NCI-H146 treated with DMSO at 0.1 percent for 48 hours (cell line): Measurements from ENCODE around the gene CISD3.

Experiments used
- DNase-seq: peaks from one replicate; lab custom pipeline; 2025; ENCODE audit not compliant: unreplicated experiment; lab: John Stamatoyannopoulos, UW

CISD3 gene

DNA sequence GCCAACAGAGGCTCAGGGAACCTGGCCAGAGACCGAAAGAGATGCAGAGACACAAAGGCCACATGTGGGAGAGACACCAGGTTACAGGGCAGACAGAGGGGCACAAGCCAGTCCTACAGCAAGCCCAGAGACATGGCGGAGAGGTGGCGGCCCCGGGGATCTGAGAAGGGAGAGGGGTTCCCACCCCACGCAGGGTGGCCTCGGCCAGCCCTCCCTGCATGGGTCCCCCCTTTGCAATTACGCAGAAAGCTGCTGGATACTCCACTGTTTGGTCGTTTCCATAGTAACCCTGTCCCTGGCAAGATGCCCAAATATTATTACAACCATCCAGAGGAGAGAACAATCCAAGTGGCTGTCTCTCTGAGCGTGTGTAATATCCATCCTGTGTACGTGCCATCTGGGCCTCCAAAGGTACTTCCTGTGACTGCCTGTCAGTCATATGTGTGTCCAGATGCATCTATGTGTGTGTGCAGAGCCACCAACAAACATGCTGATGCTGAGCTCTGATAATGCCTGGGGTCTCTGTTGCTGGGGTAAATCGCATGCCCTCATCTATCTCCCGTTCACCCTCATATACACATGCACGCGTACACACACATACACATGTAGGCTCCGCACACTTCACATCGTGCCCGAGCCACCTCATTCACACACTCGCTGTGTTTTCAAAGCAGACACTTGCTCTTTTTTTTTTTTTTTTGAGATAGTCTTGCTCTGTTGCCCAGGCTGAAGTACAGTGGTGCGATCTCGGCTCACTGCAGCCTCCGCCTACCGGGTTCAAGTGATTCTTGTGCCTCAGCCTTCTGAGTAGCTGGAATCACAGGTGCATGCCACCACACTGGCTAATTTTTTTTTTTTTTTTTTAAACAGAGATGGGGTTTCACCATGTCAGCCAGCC, 12.5 kb downstream of the CISD3 start:
- no peak for DNase-seq

DNA sequence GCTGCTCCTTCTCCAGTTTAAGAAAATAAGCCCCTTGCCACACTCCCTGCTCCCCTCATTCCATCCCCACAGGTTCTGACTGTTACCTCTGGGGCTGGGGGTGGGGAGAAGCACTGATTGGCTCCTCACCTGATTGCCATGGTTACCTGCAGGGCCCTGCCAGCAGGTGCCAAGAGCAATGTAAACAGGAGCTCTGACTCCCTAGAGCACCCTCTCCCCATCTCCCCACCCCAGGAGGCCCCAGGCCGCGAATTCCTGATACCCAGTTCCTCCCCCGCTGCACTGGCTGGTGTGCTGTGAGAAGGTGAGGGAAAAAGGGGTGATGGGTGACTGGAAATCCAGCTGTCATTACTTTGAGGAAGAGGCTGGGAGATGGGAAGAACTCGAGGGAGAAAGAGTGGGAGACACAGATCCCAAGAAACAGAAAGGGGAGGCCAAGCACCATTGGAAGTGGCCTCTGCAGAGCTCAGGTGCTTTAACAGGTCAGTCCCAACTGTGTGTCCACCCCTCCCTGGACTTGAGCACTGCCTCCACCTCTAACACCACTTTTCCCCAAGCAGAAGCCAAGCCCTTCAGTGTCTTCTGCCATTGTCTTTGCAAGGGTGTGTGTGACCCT, 13.5 kb downstream of the CISD3 start:
- peak; percentile 61 for DNase-seq

DNA sequence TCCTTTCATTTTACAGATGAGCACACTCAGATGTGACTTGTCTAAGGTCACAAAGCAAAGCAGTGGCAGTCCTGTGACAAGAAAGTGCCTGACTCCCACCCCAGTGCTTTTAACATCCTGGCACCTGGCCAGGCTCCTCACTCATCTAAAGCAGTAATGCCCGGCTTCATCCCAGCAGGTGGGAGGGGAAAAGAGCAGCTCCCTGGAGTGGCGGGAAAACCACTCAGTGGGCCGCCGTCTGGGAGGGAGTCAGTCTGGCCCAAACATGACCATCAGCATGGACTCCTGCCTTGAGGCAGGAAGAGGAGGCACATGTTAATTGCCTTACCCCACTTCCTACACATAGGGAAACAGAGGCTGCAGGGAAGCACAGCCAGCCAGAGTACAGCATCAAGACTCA, 15.4 kb downstream of the CISD3 start:
- DNase-seq: peak; percentile 75

DNA sequence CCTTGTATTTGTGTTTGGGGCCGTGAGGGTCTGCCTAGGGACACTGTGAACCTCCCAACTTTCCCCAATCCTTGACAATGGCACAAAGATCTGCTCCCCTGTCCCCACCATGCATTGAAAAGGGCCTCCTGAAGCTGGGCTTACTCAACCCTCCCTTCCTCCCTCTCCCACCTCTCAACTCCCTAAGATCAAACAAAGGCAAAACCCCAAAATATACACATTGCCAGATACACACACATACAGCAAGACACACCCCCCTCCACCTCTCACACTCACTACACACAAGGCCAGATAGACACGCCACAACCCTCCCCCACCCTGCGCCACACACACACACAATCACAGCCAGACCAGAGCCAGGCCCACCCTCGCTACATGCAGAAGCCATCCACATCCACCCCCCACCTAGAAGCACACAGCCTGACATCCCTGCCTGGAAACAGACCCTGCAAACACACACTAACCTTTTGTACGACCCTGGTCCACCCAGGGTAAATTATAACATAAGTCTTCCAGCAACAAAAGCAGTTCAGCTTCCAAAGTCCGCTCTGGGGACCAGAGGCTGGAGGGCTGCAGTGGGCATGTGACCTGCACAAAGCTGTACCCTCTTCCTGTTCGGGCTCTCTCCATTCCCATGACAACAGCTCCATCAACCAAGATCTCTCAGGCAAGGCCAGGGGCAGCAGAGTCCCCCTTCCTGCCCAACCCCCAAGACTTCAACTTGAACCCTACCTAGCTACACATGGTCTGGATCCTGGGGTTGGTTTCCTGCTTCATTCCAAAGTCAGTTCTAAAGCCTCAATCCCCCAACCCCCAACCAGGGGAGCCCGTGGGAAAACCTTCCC, 16.1 kb downstream of the CISD3 start:
- DNase-seq: no peak

DNA sequence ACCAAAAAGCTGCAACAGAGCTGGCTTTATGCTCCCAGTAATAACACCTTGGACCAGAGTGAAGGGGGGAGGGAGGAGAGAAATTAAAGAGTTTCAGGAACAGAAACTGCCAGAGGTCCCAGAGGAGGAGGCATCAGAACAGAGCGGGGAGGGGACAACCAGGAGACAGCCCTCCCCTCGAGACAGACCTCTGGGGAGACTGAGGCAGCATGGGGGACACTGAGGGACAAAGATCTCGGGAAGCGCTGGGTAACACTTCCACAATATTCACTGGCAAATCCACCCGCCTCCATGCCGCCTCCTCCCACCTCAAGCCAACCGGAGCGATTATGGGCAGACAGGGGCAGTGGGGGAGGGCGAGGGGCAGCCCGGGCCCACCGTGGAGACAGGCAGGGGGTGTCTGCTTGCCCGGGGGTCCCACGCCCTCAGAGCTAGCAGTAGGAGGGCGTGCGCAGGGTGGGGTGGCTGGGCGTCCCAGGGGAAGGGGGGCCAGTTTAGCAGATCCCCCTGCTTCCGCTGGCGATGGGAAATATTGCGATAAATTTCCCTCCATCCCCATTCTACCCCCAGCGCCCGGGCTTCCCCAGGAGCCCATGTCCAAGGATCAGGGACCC, 16.8 kb downstream of the CISD3 start:
- no peak for DNase-seq

DNA sequence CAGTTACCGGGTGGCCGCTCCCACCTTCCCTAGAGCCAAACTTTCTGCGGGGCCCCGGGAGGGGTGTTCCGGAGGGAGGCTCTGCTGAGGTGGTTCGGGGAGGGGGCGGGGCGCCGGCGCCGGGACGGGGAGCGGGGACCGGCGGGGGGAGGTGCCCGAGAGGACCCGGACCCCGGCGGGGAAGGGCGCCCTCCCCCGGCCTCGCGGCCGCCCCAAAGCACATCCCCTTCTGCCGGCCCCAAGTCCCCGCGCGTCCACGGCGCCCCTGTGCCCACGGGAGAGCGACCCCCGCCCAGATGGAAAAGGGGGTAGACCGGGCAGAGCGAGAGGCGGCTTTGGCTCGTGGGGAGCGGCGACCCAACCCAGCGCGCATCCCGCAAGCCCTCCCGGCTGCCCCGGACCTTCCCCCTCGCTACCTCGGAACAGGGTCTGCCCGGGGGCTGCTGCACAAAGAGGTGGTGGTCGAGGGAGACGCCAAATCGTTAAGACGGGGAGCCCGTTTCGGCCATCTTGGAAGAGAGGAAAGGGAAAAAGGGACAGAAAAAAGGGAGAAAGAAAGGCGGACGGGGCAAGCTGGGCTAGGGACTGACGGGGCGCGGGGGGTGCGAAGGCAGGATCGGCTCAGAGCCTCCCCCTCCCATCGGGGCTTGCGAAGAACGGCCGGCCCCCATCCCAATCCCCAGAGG, 17.5 kb downstream of the CISD3 start:
- DNase-seq: no peak

DNA sequence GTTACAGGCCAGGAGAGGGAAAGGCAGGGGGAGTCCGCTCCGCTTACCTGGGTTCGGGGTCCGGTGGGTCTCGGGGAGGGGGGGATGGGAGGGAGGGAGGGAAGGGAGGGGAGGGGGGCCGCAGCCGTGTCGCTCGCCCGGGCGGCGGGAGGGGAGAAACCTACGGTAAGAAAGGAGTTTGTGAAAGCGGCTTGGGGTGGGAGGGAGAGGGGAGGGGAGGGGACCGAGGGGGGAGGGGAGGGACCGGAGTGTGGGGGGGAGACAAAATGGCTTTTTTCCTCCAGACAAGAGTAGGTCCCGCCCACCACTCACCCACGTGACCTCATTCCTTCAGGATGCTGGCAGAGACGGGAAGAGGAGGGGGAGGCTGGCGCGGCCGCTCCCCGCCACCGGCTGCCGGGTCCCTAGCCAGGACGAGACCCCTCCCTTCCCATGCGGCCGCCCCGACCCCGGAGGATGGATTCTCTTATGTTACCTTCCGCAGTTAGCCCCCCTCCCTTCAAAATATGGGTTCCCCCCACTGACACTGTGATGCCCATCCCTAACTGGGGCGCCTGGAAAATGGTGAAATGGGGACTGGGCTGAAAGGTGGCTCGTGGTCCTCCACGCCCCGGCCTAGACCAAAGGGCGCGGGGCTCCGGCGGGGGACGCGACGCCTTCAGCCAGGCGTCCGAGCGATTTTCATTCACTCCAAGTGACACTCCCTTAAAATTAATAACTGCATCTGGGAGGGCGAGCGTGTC, 18.2 kb downstream of the CISD3 start, which contains the start of gene PCGF2:
Gene PCGF2 (minus strand): TSS at position 188 of the 743 bp plus-strand sequence. CDS start 7,934 bp downstream, outside the sequence.
- DNase-seq: peak; percentile 81

DNA sequence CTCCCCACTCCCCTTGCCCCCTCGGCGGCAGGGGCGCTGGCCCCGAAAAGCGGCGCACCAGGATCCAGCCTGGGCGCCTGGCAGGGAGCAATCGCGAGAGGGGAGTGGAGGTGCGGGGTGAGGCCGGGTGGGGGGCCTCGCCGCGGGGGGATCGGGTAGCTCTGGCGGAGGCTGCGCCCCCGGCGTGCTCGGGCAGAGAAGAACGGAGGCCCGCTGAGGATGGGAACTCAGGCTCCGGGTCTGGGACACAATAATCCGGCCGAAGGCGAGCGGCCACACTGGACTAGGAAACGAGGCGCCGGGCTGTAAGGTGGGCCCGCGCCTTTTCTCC, 18.7 kb downstream of the CISD3 start:
- DNase-seq: no peak

DNA sequence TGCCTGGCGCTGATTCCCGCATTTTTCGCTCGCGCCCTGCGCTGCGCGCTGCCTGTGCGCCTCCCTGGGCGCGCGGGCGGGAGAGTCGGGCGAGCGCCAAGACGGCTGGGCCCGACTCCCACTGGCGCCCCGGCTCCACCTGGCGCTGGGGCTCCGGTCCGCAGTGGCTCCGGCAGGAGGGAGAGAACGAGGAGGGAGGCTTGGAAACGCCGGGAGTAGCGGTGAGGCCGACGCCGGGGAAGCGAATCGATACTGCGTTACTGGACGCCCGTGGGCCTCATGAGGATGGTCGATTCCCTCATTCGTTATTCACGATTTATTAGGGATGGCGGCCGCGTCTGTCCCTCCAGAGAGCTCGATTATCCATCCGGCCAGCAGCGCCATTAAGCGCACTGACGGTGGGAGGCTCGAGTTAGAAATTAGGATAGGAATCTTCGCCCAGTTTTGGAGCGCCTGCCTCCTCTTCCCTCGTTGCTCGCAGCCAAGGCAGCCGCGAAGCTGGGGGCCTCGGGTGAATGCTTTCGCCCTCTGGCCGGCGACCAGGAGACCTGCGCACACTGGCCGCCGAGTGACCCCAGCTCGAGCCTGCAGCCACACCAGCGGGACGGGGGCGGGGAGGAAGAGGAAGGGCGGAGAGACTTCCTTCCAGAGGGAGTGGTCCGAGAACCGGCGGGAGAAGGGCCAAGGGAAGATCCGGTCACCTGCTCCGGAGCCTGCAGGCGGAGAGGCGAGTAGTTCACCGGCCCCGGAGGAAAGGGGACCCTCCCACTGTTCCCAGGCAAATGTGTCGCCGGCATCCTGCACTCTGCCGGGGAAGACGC, 19.3 kb downstream of the CISD3 start:
- DNase-seq: peak; percentile 87

DNA sequence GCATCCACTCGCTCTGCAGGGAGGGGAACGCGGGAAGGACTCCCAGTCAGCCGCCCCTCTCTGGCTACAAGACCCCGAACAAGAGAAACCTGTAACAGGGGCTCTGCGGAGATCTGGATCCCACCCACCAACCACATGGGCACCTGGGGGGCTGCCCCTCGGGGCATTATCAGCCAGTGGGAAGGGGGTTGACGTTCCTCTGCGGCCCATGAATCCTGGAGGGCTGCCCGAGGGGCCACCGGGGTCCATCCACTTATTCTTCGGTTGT, 19.8 kb downstream of the CISD3 start:
- DNase-seq: no peak

DNA sequence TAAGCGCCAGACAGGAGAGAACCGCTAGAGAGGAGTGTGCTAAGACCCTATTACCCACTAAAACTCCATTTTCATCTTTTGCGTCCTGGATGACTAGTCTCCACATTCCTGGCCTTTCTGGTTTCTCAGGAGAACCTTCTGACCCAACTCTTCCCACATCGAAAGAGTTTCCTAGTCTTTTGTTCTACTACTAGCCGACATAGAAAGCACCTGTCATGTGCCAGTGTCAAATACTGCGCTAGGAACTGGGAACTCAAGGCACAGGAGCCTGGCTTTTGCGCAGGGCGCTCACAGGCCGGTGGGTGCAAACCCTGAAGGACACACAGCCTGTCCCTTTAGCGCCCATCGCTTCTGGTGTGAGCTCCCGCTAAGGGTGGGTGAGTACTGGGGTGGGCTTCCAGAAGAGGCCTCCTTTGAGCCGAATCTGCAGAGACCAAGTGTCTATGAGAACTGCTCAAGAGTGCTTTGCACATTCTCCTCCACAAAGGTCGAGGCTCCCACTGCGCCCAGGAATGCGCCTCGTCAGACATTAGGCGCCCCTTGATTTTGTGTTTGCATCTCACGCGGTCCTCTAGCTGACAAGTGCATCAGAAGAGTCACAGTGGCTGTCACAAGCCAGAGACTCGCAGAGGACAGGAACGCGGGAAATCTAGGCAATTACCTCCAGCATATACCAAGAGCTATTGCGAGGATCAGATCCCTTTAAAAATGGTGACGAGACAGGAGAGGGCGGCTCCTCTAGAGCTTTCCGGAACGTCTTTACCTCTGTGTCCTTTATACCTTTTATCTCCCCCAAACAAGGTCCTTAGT, 20.4 kb downstream of the CISD3 start:
- peak; percentile 62 for DNase-seq

DNA sequence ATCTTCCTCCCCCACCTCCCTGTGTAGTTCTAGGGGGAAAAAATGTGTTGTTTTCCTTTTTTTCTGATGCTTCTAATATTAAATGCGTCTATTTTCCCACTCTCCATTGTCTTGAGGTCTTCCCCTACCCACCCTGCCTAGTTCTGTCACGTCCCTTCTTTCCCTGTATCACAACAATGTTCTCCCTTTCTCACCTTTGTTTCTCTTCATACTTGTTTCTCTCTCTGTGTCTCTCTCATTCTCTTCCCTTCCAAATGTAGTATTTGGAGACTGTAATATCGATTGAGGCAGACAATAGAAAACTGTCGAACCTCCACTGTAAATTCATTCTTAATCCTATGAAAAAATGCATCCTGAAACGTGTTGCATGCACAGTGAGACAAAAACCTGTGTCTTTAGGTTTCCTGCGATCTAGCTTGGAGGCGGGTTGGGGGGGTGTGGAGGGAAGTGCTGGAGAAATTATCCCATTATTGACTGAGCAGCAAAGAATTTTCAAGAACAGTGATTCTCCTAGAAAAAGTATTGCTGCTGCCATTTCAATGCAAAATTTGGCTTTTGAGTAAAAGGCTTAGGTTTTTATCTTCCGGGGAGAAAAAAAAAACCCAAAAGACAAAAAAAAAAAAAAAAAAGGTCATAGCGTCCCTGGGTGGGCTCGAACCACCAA, 21.1 kb downstream of the CISD3 start:
- DNase-seq: peak; percentile 62

DNA sequence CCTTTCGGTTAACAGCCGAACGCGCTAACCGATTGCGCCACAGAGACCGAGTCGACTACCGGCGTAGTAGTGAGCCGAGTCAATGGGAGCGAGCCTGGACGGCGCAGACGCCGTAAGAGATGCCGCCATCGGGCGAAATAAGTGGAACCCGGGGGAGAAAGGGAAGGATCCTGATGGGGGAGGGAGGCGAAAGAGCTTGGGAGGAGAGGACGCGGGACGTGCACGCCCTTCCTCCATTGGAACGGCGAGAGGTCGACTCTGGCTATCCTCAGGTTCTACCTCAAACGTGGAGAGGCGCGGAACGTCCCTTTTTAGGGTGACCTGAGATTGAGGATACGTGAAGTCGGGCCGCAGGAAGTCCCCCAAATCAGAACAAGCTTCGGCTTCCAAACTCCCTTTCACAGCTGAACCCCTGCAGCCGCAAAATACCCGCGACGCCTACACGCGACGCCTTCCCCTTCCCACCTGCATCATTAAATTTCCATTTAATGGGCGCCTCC, 21.7 kb downstream of the CISD3 start:
- DNase-seq: peak; percentile 72

DNA sequence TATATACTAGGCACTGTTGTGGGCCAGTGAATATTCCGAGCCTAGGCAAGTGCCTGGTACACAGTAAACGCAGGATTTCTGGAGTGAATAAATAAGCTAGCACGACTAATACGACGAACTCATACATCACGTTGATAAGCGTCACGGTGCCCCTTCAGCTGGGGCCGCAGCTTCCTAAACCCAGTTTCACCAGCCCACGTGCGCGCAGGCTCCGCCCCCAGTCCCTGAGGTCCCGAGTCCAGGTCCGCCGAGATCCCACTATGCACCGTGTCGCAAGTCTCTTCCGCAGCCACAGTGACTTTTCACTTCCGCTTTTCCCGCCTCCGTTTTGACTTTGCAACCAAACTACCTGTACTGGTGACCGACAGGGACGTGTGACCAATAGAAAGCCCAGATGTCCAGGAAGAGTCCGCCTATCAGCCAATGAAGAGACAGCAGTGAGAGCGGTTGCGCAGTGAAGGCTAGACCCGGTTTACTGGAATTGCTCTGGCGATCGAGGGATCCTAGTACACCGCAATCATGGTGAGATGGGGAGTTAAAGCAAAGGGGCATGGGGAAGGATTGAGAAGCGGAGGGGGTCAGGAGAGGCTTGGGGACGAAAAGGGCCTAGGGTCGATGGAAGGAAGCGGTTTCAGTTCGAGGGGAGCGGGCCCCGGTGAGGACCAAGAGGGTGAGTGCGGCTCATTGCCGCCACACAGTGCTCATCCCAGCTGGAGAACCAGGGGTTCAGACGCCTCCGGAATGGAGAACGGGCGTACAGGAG, 22.3 kb downstream of the CISD3 start, which contains the start of gene PSMB3:
Gene PSMB3 (plus strand): TSS at position 434 of the 763 bp plus-strand sequence. CDS start 86 bp downstream, at position 520.
- peak; percentile 99 for DNase-seq

DNA sequence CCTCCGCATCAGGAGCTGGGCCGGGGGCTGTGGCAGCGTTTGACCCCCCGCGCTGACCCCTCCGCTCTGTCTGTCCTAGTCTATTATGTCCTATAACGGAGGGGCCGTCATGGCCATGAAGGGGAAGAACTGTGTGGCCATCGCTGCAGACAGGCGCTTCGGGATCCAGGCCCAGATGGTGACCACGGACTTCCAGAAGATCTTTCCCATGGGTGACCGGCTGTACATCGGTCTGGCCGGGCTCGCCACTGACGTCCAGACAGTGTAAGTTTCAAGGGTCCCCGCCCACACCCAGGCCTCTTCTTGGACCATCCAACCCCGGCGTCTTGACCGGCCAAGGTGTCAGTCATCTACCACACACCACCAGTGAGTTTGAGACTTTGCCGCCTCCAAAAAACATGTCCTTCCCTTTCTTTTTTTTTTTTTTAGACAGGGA, 22.9 kb downstream of the CISD3 start:
- no peak for DNase-seq

DNA sequence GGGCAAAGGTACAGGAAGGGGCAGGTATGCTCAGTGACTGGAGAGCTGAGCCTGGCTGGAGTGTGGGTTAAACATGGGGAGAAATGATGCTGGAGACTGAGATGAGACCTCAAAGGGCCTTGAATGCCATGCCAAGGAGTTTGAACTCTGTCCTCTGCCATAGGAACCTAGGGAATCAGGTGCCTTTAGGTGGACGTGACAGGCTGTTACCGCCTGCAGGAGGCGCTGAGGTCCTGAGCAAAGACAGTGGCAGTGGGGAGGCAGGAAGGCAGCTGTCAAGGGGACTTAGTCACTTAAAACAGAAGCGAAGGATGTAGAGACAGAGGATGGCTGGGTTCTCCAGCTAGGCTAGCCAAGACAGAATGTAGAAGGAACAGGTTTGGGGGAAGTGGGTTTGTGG, 31.5 kb downstream of the CISD3 start:
- no peak for DNase-seq

DNA sequence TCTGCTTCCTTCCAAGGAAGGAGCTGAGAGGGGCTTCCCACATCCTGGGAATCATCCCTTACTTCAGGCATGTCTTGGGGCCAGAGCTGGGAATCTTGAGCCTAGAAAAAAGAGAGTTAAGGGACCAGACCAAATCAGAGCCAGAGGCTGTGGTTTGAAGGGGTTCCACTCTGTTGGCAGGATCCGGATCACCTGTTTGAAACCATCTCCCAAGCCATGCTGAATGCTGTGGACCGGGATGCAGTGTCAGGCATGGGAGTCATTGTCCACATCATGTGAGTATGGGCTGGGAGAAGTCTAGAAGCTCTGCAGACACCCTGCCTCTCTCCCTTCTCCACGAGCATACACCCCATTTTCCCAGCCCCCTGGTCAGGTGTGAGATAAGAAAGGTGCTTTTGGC, 32.1 kb downstream of the CISD3 start:
- no peak for DNase-seq
